Fibroblast of pulmonary artery (primary cell): ENCODE results near the gene TAF3.

Source experiments
- DNase-seq: peaks from one replicate; pipeline ENCODE4 v3.0.0-alpha.2; 2010; ENCODE audit warnings: low read depth
- H3K4me3 ChIP-seq: replicated peaks from 2 replicates; pipeline ENCODE4 v1.5.1; 2011; ENCODE audit warnings: low read depth, mild to moderate bottlenecking, control low read depth, low read length, moderate library complexity
- CTCF ChIP-seq: IDR thresholded peaks from 2 replicates; pipeline ENCODE4 v1.5.1; 2011; ENCODE audit warnings: mild to moderate bottlenecking, control low read depth, low read length, inconsistent platforms; ENCODE audit errors: missing control alignments

The TAF3 gene

GRCh38 chr10:7813481-7813880, 4.8 kb upstream of the TAF3 start:
- DNase-seq, result no peak
- no peak overlapping the region for H3K4me3 ChIP-seq
- no peak for TF ChIP-seq CTCF

DNA sequence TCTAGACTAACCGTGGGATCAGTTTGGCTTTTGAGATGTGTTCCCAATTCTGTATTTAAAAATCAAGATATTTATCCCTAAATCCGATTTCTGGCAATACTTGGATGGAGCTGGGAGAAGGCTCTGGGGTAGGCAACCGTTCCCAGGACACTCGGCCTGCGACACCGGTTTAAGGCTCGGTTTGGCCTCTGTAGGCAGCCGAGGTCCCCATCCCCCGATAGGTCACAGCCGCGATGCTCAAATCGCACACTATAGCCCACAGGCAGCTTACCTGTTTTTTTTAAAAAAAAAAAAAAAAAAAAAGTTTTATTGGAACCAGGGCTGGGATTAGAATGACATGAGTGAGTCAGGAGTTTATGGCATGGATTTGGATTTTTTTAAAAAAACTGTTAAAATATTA, 729 bp upstream of the TAF3 start:
- no peak for DNase-seq
- H3K4me3 ChIP-seq, result peak overlapping the region; percentile 95
- no peak for TF ChIP-seq CTCF

DNA sequence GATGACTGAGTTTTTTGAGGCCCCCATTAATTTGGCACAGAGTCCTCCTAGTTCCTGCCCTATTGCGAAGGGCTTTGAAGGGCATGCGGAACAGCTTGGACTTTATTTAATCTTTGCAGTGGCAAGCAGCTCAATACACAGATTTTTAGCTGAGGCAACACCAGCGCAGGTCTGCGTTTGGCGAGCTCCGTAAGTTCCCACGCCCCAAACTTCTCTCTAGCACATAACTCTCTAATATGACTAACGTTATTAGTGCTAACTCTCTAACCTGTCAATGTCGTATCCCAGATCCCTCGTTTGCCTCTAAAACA, 366 bp upstream of the TAF3 start:
- H3K4me3 ChIP-seq, result peak overlapping the region; percentile 95
- no peak for DNase-seq
- no peak for TF ChIP-seq CTCF

- peak; percentile 53 for TF ChIP-seq CTCF
- peak overlapping the region; percentile 95 for H3K4me3 ChIP-seq
- peak; percentile 55 for DNase-seq
Measured at GRCh38 chr10:7819121-7819460, 786 bp downstream of the TAF3 start.

DNA sequence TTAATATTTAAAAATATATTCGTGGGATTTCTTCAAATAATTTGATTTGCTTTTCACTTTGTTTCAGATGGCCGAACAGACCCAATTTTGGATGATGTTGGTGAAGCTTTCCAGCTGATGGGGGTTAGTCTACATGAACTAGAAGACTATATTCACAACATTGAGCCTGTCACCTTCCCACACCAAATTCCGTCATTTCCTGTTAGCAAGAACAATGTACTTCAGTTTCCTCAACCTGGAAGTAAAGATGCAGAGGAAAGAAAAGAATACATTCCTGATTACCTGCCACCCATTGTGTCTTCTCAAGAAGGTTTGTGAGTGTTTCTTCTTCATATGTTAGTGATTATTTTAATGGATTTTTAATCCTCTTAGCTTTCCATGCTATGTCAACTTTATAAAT, 5.9 kb downstream of the TAF3 start:
- no peak for DNase-seq
- no peak overlapping the region for H3K4me3 ChIP-seq
- no peak for TF ChIP-seq CTCF

DNA sequence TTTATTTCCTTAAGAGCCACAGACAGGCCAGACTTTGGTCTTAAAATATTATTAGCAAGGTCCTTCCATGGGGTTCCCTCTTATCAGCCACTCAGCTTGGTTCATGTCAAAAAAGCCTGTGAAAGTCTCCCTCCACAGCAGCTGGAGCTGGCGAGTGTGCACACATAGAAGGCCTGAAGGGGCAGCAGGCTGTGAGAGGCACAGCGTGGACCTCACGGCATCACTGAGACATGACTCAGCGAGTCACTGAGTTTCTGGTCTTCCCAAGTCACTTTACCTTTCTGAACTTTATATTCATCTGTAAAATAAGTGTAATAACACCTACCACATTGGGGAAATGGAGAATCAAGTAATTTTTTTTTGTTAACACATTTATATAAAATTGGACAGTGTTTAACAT, 8.7 kb downstream of the TAF3 start:
- H3K4me3 ChIP-seq, result no peak overlapping the region
- TF ChIP-seq CTCF, result peak; percentile 39
- DNase-seq, result peak; percentile 67

DNA sequence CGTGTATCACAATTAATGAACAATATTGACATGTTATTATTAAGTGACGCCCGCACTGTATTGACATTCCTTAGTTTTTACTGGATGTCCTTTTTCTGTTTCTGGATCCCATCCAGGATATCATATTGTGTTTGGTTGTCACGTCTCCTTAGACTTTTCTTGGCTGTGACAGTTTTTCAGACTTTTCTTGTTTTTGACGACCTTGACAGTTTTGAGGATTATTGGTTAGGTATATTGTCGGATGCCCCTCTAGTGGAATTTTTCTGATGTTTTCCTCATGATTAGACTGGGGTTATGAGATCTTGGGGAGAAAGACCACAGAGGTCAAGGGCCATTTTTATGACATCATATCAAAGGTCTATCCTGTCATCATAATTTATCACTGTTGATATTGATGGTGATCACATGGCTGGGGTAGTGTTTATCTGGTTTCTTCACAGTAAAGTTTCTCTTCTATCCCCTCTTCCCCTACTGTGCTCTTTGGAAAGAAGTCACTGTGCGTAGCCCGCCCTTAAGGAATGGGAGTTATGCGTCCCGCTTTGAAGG, 11.1 kb downstream of the TAF3 start:
- no peak for DNase-seq
- no peak overlapping the region for H3K4me3 ChIP-seq
- no peak for TF ChIP-seq CTCF
